Activated B cell treated with CpG ODN at 0.5 μM for 24 hours (primary cell): Measurements from ENCODE around the gene KRT75. TPM values are rescaled to one million over a fixed set of nuclear protein-coding genes. Genes with fewer than 3 reads are reported as not detected.

Source experiments
- ATAC-seq: fragments of 200-7000 bp; cut with Tn5 transposase; one replicate; pipeline ENCODE4 v1.10.0; 2021; ENCODE audit warnings: low read depth, mild to moderate bottlenecking, moderate library complexity
- CTCF ChIA-PET: fragments of 350-600 bp; sonication (Branson Sonifier 250); formaldehyde crosslinking; loops from one replicate; lab custom pipeline; 2021; ENCODE audit warnings: antibody characterized with exemption; lab: Charles Lee
- POLR2A ChIA-PET: fragments of 350-600 bp; sonication (Branson Sonifier 250); formaldehyde crosslinking; loops from one replicate; lab custom pipeline; 2021; ENCODE audit warnings: antibody characterized with exemption; lab: Charles Lee
- DNase-seq: peaks from one replicate; pipeline ENCODE4 v3.0.0; 2022
- H3K27ac Mint-ChIP-seq: one replicate; pipeline ENCODE4 v1.8.0; 2020; ENCODE audit warnings: mixed read lengths
- H3K27me3 Mint-ChIP-seq: one replicate; pipeline ENCODE4 v1.8.0; 2021; ENCODE audit warnings: mixed read lengths
- H3K36me3 Mint-ChIP-seq: one replicate; pipeline ENCODE4 v1.8.0; 2021; ENCODE audit warnings: low read depth, mixed read lengths
- H3K4me1 Mint-ChIP-seq: one replicate; pipeline ENCODE4 v1.8.0; 2021; ENCODE audit warnings: mixed read lengths
- H3K4me3 Mint-ChIP-seq: one replicate; pipeline ENCODE4 v1.8.0; 2020; ENCODE audit warnings: mild to moderate bottlenecking, mixed read lengths
- H3K9me3 Mint-ChIP-seq: one replicate; pipeline ENCODE4 v1.8.0; 2020; ENCODE audit warnings: mixed read lengths
- intact Hi-C: fragments of 100-400 bp; cut with micrococcal nuclease; formaldehyde crosslinking; loops from one replicate; pipeline ENCODE4 v1.15.1; 2024
- total RNA-seq: library from RNA; stranded (reverse); gene quantifications from 2 replicates; pipeline ENCODE4 v1.2.3, GENCODE V29; 2022
- TF ChIP-seq, protein P1 (sequence below): fragments of 200-600 bp; IDR thresholded peaks from one replicate; pipeline ENCODE4 v1.8.0; 2022; ENCODE audit warnings: antibody characterized with exemption, mild to moderate bottlenecking

Gene KRT75
- total RNA-seq, 1 donor from 2014 or later, result not detected

DNA sequence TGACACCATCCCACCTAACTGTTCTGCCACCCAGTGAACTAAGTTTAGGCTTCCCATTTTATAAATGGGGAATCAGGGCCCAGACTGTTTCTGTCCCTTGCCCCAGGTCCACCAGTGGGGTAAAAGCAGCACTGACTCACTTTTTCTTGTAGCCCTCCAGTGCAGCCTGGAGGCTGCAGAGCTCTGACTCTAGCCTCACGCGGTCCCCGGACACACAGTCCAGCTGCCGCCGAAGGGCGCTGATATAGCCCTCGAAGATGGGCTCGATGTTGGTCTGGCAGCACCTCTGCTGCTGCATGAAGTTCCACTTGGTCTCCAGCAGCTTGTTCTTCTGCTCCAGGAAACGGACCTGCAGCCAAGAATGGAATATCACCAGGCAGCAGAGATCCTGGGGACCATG lies 30.6 kb downstream of the KRT75 start:
- DNase-seq (no peak), ATAC-seq (no peak)
- no peaks in the 10 kb centered on the region for H3K4me1 Mint-ChIP-seq
- H3K9me3 Mint-ChIP-seq, result no peaks in the 10 kb centered on the region
- ChIA-PET CTCF (no interaction called here), POLR2A (no interaction called here)
- intact Hi-C loops, result no loop called here
- peaks cover 6% of the 10 kb centered on the region for H3K27me3 Mint-ChIP-seq
- H3K27ac Mint-ChIP-seq, result no peak overlapping the region
- H3K4me3 Mint-ChIP-seq, result no peak overlapping the region
- TF ChIP-seq, protein P1, sequence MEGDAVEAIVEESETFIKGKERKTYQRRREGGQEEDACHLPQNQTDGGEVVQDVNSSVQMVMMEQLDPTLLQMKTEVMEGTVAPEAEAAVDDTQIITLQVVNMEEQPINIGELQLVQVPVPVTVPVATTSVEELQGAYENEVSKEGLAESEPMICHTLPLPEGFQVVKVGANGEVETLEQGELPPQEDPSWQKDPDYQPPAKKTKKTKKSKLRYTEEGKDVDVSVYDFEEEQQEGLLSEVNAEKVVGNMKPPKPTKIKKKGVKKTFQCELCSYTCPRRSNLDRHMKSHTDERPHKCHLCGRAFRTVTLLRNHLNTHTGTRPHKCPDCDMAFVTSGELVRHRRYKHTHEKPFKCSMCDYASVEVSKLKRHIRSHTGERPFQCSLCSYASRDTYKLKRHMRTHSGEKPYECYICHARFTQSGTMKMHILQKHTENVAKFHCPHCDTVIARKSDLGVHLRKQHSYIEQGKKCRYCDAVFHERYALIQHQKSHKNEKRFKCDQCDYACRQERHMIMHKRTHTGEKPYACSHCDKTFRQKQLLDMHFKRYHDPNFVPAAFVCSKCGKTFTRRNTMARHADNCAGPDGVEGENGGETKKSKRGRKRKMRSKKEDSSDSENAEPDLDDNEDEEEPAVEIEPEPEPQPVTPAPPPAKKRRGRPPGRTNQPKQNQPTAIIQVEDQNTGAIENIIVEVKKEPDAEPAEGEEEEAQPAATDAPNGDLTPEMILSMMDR, result no peak
- H3K36me3 Mint-ChIP-seq, result no peaks in the 10 kb centered on the region

DNA sequence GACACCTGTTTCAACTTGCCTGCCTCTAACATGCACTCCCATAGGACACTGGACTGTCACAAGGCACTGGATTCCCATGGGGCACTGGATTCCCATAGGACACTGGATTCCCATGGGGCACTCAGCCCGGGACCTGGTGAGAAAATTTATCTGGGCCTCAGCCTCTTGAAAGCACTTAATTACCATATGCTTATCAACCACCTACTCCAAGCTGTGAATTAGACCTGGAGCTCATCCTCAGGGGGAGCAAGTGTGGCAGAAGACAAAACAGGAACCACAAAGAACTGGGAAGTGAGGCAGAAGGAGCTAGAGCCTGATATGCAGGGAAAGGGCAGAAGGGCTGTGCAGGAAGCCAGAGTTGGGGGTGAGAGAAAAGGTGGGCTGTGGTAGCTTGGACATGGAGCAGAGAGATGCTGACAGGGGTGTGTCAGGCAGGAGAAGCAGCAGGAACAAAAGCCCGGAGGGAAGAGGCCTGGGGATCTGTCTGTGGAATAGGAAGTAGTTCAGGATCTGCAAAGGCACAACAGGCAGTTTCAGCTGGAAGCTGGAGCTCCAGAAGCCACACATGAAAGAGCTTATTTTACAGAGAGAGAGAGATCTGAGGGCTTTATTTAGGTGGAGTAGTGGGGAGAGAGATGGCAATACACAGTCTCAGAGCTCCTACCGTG lies 31.2 kb downstream of the KRT75 start:
- Mint-ChIP-seq H3K9me3 (no peaks in the 10 kb centered on the region), H3K4me3 (no peak overlapping the region)
- CTCF ChIA-PET, result no interaction called here

DNA sequence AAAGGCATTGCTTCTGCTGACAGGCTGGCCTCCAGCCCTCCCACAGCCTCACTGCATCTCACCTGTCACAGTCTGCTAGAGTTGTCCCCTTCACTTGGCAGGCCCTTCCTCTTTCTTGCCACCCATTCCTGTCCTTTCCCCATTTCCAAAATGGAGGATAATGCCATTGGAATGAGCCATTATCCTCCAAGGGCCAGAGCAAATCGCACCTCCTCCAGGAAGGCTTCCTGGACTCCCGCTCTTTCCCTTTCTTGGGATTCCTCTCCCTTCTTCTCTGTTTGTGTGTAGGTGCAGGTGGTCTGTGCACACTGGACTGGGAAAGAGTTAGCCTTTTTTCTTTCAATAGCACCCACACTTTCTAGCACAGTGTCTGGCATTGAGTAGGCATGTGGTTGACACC lies 31.8 kb downstream of the KRT75 start:
- no peak for ATAC-seq
- CTCF ChIA-PET, result no interaction called here
- TF ChIP-seq, protein P1, result no peak

More for the DNA sequence above, 31.2 kb downstream of the KRT75 start:
- no peak overlapping the region for H3K27ac Mint-ChIP-seq
- H3K27me3 Mint-ChIP-seq, result peaks cover 5% of the 10 kb centered on the region
- ATAC-seq (no peak), DNase-seq (no peak)
- intact Hi-C loops, result no loop called here
- H3K4me1 Mint-ChIP-seq, result no peaks in the 10 kb centered on the region
- H3K36me3 Mint-ChIP-seq, result no peaks in the 10 kb centered on the region
- POLR2A ChIA-PET, result no interaction called here
- TF ChIP-seq, protein P1, result no peak

DNA sequence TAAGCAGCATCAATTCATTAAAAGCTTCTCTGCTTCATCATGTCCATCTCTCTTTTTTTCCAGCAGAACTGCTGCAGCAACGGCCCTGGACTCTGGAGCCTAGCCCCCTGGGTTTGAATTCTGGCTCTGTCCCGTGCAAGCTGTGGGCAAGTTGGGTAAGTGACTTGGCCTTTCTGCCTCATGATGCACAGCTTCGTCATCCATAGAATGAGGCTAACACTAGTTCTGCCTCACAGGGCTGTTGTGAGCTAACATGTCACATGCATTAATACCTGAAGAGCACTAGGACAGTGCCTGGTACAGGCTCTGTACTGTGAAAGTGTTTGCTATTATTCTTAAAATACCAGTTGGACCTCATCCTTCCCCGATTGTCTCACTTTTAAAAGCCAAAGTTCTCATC lies 32.2 kb downstream of the KRT75 start:
- no peaks in the 10 kb centered on the region for H3K9me3 Mint-ChIP-seq
- ATAC-seq (no peak), DNase-seq (no peak)
- H3K4me3 Mint-ChIP-seq, result no peak overlapping the region
- H3K27me3 Mint-ChIP-seq, result no peaks in the 10 kb centered on the region
- intact Hi-C loops, result no loop called here
- H3K4me1 Mint-ChIP-seq, result no peaks in the 10 kb centered on the region
- TF ChIP-seq, protein P1, result no peak
- no peak overlapping the region for H3K27ac Mint-ChIP-seq
- no peaks in the 10 kb centered on the region for H3K36me3 Mint-ChIP-seq
- POLR2A ChIA-PET, result no interaction called here
- CTCF ChIA-PET, result no interaction called here

More for the DNA sequence above, 31.8 kb downstream of the KRT75 start:
- no peaks in the 10 kb centered on the region for H3K27me3 Mint-ChIP-seq
- POLR2A ChIA-PET, result no interaction called here
- no peak overlapping the region for H3K4me3 Mint-ChIP-seq
- intact Hi-C loops, result no loop called here
- no peaks in the 10 kb centered on the region for H3K4me1 Mint-ChIP-seq
- no peaks in the 10 kb centered on the region for H3K36me3 Mint-ChIP-seq
- H3K9me3 Mint-ChIP-seq, result no peaks in the 10 kb centered on the region
- H3K27ac Mint-ChIP-seq, result no peak overlapping the region
- DNase-seq, result no peak

DNA sequence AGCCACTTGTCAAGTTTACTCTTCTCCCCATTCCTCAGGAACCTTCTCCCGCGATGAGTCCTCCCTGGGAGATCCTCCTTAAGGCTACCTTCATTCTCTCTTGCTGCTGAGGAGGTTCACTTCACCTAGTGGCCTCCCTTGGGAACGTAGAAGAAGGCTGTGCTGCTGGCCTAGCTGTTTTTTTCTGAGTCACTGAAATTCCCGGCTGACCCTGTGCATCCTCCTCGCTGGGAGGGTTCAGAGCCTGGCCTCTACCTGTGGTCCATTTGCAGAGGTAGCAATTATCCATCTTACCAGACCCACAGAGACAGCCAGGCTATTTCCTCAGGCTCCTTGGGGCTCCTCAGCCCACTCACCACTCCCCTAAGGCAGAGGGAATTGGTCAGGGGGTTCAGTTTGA lies 32.6 kb downstream of the KRT75 start:
- no peaks in the 10 kb centered on the region for H3K27me3 Mint-ChIP-seq
- CTCF ChIA-PET, result no interaction called here
- TF ChIP-seq, protein P1, result no peak
- POLR2A ChIA-PET, result no interaction called here
- H3K9me3 Mint-ChIP-seq, result no peaks in the 10 kb centered on the region
- intact Hi-C loops, result no loop called here
- no peaks in the 10 kb centered on the region for H3K36me3 Mint-ChIP-seq
- ATAC-seq (no peak), DNase-seq (no peak)
- no peak overlapping the region for H3K27ac Mint-ChIP-seq
- no peak overlapping the region for H3K4me3 Mint-ChIP-seq
- H3K4me1 Mint-ChIP-seq, result no peaks in the 10 kb centered on the region
